COLO829 (cell line): ENCODE measurements around the gene RXFP4.
A peak's percentile ranks its signal among the peaks of the same experiment; 100 is the strongest.
"Not testable (repeated sequence)": the region's sequence is repeated elsewhere in the genome, so short reads cannot be mapped to it uniquely, and the experiment has no call there.

Experiments used
- DNase-seq: peaks from one replicate; pipeline ENCODE4 v3.0.0; 2012; ENCODE audit warnings: low spot score

RXFP4 gene

DNA sequence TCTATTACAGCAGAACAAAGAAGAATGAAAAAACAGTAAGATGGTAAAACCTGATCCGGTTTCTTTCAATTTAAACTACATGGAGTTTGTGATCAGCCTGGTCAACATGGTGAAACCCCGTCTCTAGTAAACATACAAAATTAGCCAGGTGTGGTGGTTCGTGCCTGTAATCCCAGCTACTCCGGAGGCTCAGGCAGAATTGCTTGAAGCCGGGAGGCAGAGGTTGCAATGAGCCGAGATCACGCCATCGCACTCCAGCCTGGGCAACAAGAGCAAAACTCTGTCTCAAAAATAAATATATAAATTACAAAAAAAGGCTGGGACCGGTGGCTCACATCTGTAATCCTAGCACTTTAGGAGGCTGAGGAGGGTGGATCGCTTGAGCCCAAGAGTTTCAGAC lies 10.7 kb upstream of the RXFP4 start:
- not testable (repeated sequence) for DNase-seq

DNA sequence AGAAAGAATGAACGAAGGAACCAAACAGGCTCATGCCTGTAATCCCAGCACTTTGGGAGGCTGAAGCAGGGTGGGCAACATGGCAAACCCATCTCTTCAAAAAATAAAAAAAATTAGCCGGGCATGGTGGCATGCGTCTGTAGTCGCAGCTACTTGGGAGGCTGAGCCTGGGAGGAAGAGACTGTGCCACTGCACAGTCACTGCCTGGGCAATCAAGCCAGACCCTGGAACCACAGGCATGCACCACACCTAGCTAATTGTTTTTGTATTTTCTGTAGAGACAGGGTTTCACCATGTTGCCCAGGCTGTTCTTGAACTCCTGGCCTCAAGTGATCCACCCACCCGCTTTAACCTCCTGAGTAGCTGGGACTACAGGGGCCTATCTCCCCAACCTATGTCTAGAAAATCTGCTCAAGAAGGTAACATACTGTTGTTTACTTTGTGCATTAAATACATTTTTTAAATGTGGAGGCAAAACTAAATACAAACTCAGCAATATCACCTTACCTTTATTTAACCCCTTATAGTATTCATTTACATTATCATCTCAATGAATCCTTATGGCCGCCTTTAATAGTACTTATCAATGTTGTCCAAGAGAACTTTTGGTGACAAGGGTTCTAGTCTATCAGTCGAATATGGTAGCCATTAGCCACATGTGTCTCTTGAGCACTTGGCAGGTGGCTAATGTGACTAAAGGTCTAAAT lies 10.0 kb upstream of the RXFP4 start:
- DNase-seq: no peak

DNA sequence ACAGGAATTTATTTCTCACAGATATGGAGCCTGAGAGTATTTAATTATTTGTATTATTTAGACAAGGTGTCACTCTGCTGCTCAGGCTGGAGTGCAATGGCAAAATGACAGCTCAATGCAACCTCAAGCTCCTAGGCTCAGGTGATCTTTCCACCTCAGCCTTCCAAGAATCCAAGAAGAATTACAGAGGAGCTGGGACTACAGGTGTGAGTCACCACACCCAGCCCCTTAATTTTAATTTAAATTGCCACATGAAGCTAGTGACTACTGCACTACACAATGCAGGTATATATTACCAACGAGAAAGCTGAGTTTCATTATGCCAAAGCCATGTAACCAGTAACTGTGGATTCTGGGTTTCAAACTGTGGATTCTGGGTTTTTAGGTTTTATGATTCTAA lies 9.4 kb upstream of the RXFP4 start:
- no peak for DNase-seq

DNA sequence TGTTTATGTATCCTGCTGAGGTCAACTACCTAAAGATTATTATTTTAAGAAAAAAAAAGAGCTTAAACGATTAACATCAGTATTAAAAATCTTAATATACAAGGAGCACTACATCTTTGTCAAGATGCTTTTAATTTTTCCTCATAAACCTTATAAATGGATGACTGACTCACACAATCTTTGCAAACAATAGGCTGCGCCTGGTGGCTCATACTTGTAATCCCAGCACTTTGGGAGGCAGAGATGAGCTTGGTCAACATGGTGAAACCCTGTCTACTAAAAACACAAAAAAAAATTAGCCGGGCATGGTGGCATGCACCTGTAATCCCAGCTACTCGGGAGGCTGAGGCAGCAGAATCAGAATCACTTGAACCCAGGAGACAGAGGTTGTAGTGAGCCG lies 9.0 kb upstream of the RXFP4 start:
- no peak for DNase-seq

DNA sequence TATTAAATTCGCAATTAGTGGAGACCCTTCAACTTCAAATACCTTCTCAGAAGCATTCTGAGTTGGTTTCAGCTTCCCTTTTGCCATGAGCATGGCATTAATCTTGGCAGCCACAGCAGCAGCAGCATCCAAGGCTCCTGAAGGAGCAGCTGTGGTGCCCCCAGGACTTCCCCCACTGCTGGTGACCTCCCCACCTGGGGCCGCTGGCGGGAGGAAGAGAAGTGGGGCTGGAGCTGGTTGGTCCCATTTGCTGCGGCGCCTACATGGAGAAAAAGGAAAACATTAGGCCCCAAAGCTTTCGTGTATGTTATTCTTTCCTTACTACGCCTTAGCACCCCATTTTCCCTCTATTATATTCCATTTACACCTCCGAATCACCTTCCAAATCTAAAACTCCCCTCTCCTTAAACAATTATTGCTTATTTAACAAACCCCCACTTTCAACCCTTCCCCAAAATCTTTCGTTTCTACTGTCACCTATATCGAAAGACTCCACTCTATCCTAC lies 7.8 kb upstream of the RXFP4 start:
- DNase-seq: no peak

DNA sequence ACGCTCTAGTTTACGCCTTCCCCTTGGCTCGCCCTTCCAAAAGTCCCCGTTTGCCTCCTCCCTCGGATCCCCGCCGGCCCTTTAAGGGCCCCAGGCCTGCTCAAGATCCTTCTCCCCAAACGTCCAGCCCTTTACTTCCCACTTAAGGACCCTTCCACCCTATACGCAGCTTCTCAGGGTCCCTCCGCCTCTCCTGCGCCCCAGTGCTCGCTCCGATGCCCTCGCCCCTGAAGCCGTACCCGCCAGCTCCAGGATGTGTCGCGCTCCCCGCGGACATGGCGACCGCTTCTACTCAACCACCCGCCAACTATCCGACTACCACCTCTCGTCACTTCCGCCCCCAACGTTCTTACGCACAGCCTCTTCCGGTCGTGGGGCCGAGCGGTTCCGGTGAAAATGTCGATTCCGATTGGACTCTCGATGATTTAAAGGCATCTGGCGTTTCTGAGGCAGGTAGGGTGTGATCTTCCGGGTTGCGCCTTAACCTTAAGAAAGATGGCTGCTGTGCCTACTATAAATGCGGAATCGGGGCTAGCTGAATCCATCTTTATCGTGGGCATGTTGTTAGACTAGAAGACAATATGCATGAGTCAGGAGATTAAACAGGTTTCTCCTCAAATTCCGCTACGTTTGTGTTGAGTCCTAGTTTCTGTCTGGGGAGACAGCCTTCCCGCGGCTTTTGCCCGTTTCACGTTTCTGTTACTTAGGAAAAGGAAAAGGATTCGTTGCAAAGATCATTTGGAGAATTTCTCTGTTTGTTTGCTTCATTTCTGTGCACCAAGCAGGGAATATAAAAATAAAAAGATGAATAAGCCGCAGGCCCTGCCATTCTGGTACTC lies 7.1 kb upstream of the RXFP4 start, which contains the start of gene KHDC4:
TSS of gene KHDC4 (minus strand) at position 317 of the 839 bp plus-strand sequence. CDS start at position 277, 40 bp downstream.
- DNase-seq: peak; percentile 98

DNA sequence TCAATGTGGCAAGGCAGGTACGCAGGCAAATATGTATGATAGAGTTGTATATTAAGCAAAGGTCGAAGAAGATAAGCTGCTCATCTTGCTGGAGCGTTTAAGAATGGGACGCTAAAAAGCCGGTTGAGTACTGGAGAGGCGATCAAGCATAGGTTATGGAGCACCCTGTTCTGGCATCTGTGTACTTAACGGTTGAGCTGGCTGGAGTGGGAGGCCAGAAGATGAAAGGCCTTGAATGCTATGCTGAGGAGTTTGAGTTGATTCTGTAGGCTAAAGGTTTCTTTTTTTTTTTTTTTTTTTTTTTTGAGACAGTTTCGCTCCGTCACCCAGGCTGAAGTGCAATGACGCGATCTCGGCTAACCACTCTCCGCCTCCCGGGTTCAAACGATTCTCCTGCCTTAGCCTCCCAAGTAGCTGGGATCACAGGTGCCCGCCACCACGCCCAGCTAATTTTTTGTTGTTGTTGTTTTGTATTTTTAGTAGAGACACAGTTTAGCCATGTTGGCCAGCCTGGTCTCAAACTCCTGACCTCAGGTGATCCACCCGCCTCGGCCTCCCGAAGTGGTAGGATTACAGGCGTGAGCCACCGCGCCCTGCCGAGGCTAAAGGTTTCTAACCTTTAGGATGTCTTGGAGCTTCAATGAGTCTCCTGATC lies 6.4 kb upstream of the RXFP4 start:
- DNase-seq: no peak

DNA sequence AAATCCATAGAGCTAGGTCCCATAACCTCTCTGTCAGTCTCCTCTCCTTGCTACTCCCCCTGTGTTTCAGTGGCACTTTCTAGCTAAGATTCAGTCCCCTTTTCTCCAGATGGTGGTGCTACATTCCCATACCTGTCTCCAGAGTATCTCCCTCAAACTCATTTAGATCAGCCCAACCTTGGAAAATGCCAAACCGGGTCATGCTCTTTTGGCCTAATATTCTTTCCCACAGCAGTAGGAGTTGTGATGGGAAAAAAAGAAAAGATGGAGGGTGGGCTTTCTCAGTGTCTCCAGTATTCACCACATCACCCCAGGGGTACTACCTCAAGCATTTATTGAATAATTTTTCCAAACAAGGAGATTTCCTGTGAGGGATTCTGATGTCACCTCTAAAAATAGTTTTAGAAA lies 3.2 kb upstream of the RXFP4 start:
- peak; percentile 74 for DNase-seq

DNA sequence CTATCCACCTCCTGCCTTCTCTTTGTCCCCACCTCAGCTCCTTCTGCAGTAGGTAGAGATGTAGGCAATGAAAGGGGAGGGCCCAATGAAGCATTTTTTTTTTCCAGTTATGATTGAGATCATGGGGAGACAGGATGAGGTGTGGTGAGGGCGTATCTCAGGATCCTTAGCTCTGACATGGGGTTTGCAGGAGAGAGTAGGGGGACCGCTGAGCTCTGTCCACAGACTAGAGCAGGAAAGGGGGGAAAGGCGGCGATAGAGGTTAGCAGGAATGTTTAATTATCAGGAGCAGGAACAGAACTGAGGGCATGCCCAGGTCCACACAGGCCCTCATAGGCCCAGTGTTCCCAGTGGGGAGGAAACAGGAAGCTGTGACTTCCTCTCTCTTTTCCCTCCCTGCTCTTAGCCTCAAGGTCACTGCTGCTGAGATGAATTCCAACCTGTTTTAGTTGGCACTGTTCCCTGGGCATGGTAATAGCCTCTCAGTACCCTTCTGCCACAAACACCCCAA lies 901 bp upstream of the RXFP4 start:
- no peak for DNase-seq

DNA sequence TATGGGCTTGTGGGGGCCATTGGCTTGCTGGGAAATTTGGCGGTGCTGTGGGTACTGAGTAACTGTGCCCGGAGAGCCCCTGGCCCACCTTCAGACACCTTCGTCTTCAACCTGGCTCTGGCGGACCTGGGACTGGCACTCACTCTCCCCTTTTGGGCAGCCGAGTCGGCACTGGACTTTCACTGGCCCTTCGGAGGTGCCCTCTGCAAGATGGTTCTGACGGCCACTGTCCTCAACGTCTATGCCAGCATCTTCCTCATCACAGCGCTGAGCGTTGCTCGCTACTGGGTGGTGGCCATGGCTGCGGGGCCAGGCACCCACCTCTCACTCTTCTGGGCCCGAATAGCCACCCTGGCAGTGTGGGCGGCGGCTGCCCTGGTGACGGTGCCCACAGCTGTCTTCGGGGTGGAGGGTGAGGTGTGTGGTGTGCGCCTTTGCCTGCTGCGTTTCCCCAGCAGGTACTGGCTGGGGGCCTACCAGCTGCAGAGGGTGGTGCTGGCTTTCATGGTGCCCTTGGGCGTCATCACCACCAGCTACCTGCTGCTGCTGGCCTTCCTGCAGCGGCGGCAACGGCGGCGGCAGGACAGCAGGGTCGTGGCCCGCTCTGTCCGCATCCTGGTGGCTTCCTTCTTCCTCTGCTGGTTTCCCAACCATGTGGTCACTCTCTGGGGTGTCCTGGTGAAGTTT lies 550 bp downstream of the RXFP4 start:
- no peak for DNase-seq

DNA sequence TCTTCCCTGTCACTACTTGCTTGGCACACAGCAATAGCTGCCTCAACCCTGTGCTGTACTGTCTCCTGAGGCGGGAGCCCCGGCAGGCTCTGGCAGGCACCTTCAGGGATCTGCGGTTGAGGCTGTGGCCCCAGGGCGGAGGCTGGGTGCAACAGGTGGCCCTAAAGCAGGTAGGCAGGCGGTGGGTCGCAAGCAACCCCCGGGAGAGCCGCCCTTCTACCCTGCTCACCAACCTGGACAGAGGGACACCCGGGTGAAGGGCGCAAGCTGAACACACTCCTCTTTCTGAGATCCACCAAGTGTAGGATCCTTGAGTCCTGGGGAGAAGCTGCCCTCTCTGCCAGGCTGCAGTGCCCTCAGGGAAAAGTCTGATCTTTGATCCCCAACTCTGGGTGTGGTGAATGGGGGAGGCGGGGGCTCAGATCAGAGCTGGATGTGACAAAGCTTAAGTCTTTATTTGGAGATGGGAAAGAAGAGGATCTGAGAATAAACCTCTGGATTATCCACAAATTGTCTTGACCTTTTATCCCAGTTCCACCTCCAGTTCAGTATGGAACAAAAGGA lies 1.2 kb downstream of the RXFP4 start:
- no peak for DNase-seq

DNA sequence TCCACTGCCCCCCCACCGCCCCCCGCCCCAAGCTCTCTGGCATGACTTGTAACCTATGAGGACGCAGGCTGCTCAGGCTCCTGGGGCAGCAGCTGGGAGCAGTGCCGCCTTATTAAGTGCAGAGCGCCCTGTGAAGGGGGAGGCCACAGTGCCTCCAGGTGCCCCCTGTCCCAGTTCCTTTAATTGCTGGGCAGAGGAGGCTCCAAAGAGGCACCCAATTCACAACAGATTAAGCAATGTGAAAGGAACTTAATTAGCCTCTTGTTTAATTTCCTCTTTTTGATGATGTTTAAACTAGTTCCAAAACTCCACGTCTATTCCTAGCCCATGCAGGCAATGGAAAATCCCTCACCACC lies 3.0 kb downstream of the RXFP4 start:
- no peak for DNase-seq

DNA sequence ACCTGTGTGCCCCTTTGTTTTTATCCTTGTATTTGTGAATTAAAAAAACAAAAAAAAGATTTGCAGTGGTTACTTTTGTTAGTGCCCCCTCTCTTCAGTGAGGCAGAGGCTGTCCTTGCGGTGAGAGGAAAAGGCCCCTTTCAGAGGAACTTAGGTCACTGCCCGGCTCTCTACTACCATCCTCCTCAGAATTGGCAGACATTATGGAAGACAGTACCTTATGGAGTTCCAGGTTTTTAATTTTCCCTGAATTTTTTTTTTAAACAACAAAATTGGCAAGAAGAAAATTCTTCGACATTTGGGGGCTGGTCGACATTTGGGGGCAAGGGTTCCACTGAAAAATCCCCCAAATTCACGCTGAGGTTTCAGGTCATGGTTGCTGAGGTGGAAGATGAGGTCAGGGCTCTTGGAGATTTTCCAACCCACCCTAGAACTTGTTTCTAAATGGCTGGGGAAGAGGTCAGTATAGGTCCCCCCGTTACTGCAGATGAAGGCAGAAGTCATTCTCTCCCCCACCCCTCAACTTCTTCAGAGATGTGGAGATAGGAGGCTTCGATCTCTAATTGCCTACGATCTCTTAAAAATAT lies 5.3 kb downstream of the RXFP4 start:
- no peak for DNase-seq

DNA sequence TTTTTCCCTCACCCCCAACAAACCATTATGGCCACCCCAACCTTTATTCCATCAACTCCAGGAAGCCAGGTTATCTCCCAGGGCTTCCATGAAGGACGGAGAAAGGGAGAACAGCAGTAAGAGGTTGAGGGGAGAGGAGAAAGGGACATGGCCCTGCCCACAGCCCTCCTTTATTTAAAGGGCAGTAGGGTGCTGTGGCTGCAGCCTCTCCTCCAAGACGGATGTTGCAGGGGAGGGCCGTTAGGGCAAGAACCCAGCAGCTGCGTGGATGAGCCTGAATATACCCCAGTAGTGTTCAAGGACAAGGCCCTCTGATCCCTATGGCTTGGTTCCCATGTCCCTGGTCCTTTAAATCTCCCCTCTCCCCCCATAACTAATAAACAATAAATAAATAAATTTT lies 5.9 kb downstream of the RXFP4 start:
- no peak for DNase-seq

DNA sequence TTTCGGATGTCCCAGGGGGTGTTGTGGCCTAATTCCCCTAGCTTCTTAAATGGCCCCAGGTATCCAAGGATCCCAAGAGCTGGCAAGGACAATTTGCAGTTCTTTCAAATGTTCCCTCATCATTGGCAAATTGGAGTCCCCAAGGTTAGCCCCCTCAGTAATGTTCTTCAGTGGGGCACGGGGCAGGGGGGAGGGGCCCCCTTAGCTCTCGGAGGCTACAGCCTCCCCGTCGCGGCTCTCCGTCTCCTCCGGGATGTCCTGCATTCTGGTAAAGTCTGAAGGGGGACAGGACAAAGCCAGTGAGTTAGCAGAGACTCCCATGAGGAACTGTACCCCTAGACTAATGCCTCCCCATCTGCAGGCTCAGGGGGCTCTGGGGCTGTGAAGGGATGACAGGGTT lies 6.3 kb downstream of the RXFP4 start:
- no peak for DNase-seq

DNA sequence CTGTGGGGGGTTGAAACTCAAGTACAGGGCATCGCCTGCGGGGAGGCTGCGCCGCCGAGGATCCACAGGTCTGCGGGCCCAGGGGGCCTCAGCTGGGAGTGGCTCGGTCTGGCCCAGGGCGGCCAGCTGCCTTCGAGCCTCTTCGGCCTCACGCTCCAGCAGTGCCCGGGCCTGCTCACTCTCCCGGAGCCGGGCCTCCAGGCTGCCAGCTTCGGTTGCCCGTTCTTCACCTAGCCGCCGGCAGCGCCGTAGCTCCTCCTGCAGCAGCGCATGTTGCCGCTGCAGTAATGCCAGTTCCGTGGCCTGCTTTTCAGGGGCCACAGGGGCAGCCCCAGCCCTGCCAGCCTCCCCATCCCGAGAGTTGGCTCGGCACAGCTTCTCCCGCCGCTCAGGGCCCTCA lies 9.4 kb downstream of the RXFP4 start:
- no peak for DNase-seq

DNA sequence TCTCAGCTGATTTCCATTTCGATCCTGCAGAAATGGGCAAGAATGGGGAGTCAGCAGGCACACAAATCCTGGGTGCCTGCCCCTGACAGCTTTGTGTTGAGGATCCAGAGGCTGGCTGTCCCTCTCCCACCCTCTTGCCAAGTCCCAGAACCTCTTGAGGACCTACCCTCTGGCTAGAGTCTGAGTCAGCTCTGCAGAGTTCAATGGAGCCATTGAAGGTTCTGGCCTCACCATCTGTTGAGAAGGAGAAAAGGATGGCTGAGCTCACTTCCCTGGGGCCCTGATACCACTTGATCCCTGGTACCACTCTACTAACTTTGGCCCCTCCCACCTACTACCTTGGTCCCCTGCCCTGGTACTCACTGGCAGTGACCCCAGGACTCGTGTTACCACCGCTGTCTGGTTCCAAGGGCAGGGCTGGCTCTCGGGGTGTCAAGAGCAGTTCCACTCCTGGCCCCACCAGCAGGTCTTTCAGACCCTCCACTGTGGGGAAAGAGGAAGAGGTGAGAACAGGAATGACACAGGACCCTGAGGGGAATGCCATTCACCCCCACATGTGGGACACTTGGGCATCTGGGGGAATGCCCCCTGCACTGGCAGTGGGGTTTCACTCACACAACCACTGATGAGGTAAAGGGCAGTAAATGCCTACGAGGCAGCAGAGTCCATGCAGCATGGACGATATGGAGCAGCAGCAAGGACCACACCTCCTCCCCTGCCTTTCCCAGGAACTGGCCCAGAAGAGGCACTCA lies 10.5 kb downstream of the RXFP4 start:
- no peak for DNase-seq

DNA sequence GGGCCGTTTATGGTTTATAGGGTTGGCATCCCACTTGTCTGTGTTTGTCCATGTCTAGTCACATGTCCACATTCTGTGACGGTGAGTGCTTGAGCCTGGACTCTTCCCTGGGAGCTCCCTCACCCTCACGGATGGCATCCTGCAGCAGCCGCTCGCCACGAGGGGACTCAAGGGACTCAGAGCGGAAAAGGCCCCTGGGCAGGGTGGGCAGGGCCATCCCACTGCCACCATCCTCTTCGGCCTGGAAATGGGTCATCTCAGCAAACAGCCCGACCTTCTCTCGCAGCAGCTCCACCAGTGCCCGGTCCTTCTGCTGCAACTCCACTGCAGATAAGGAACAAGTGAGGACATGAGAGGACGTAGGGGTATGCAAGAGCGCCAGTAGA lies 11.1 kb downstream of the RXFP4 start:
- DNase-seq: no peak

DNA sequence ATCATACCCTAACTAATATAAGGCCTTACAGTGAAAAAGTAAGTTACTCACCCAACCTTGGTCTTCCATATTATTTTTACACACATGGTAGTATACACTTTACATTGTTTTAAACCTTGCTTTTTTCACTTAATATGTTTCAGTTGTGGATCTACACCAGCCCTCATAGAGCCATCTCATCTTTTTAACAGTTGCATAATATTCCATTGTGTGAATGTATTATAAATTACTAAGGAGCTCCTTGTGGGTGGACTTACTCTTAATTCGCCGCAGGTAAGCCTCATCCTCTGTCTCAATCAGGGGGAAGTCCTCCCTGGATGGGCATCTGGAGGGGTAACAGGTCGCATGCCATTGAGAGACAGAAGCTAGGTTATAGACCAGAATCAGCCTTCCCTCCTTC lies 13.2 kb downstream of the RXFP4 start:
- DNase-seq: no peak

DNA sequence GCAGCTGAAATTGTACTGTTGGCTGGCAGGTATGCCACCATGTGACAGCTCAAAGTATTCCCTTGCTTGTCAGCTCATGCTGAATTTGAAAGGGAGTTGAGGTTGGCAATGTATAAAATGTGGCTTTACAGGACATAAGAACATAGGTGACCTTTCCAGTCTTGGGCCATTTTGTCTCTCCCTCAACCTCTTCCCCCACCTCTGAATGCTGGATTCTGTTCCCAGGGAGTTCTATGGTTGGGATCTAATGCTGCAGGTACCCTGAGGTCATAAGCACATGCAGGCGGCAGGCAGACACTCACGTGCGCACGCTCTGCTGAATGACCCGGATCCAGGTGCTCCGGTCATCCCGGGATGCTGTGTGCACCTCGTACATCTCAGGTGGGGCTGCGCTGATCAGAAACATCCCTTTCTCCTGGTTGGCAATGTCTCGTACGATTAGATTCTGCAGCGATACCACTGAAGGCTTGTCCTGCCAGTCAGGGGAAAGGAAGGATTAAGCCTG lies 16.0 kb downstream of the RXFP4 start:
- no peak for DNase-seq
